Body of pancreas (tissue), 4 donors: ENCODE data around the gene COL7A1.

Experiments
- CTCF ChIP-seq, 7 experiments: fragments of 450-650 bp in 4 of 7; fragments of 200-600 bp in 3 of 7; sonication (generic) in 3 of 7; IDR thresholded peaks; one replicate each; pipeline ENCODE4 v1.5.1; 2016 to 2019; ENCODE audit warnings: antibody characterized with exemption in 7 of 7
- POLR2A ChIP-seq, 3 donors: fragments of 450-650 bp; IDR thresholded peaks; one replicate each; pipeline ENCODE4 v1.6.1; 2016; ENCODE audit warnings: antibody characterized with exemption in 3 of 3, mild to moderate bottlenecking in 2 of 3

- no peak for TF ChIP-seq CTCF (IDR thresholded peaks at IDR 0.05)
- TF ChIP-seq POLR2A (IDR thresholded peaks at IDR 0.05), result no peak
These were observed 39.6 kb upstream of the COL7A1 start for GRCh38 chr3:48634661-48635221.
